Liver (tissue), 9 donors: ENCODE results near the gene LHCGR. TPM values are rescaled to one million over a fixed set of nuclear protein-coding genes. Genes with fewer than 3 reads are reported as not detected.

ENCODE experiments used
- DNase-seq: peaks from one replicate; pipeline ENCODE4 v3.0.0-alpha.2; 2017; ENCODE audit warnings: low spot score
- H3K27ac ChIP-seq, 2 donors: one replicate each; pipeline ENCODE4 v1.7.0; 2013; ENCODE audit warnings: inconsistent platforms in 2 of 2, low read length in 2 of 2, control low read depth in 1 of 2, low read depth in 1 of 2, mild to moderate bottlenecking in 1 of 2
- H3K27me3 ChIP-seq, 4 donors: one replicate each; pipeline versions ENCODE4 v1.6.1 to v1.7.0; 2013; ENCODE audit warnings: low read length in 3 of 4, inconsistent platforms in 1 of 4, mild to moderate bottlenecking in 1 of 4, moderate library complexity in 1 of 4; ENCODE audit not compliant: control insufficient read depth in 4 of 4, insufficient read depth in 4 of 4
- H3K36me3 ChIP-seq, 4 donors: one replicate each; pipeline versions ENCODE4 v1.6.1 to v1.7.0; 2013; ENCODE audit warnings: low read length in 3 of 4, mild to moderate bottlenecking in 3 of 4, low read depth in 1 of 4, moderate library complexity in 1 of 4; ENCODE audit not compliant: control insufficient read depth in 4 of 4, insufficient read depth in 3 of 4
- H3K4me1 ChIP-seq, 4 donors: one replicate each; pipeline versions ENCODE4 v1.6.1 to v1.7.0; 2013; ENCODE audit warnings: low read length in 3 of 4, mild to moderate bottlenecking in 3 of 4, moderate library complexity in 1 of 4; ENCODE audit not compliant: control insufficient read depth in 4 of 4, insufficient read depth in 4 of 4
- H3K4me3 ChIP-seq, 3 donors: one replicate each; pipeline versions ENCODE4 v1.6.1 to v1.7.0; 2013; ENCODE audit warnings: low read length in 3 of 3, control low read depth in 1 of 3, low read depth in 1 of 3, mild to moderate bottlenecking in 1 of 3
- H3K9ac ChIP-seq, 2 donors: one replicate each; pipeline ENCODE4 v1.7.0; 2013; ENCODE audit warnings: low read length in 2 of 2, mild to moderate bottlenecking in 2 of 2, moderate library complexity in 2 of 2, control low read depth in 1 of 2, low read depth in 1 of 2
- H3K9me3 ChIP-seq, 4 donors: one replicate each; pipeline versions ENCODE4 v1.6.1 to v1.7.0; 2013; ENCODE audit warnings: low read length in 3 of 4; ENCODE audit not compliant: control insufficient read depth in 4 of 4
- EGR1 ChIP-seq, 2 donors: IDR thresholded peaks; 2 replicates each; pipeline ENCODE4 v1.6.1; 2016 to 2018; ENCODE audit warnings: antibody characterized with exemption in 2 of 2, low read depth in 2 of 2
- FOXA1 ChIP-seq: IDR thresholded peaks from 2 replicates; pipeline ENCODE4 v1.6.1; 2016; ENCODE audit warnings: antibody characterized with exemption
- FOXA2 ChIP-seq: IDR thresholded peaks from 2 replicates; pipeline ENCODE4 v1.6.1; 2016; ENCODE audit warnings: antibody characterized with exemption
- GABPA ChIP-seq, 2 donors: IDR thresholded peaks in 1 of 2; conservative IDR thresholded peaks in 1 of 2; 2 replicates each; pipeline ENCODE4 v1.6.1; 2016; ENCODE audit warnings: antibody characterized with exemption in 2 of 2, mild to moderate bottlenecking in 1 of 2, moderate library complexity in 1 of 2
- HNF4A ChIP-seq, 2 donors: conservative IDR thresholded peaks; 2 replicates each; pipeline ENCODE4 v1.6.1; 2016; ENCODE audit warnings: antibody characterized with exemption in 2 of 2, mild to moderate bottlenecking in 2 of 2
- HNF4G ChIP-seq: IDR thresholded peaks from 2 replicates; pipeline ENCODE4 v1.6.1; 2016; ENCODE audit warnings: antibody characterized with exemption
- JUND ChIP-seq, 2 donors: IDR thresholded peaks; 2 replicates each; pipeline ENCODE4 v1.6.1; 2016; ENCODE audit warnings: antibody characterized with exemption in 2 of 2
- MAX ChIP-seq: IDR thresholded peaks from 2 replicates; pipeline ENCODE4 v1.6.1; 2016; ENCODE audit warnings: antibody characterized with exemption
- NR2F2 ChIP-seq: IDR thresholded peaks from 2 replicates; pipeline ENCODE4 v1.6.1; 2016; ENCODE audit warnings: antibody characterized with exemption
- RAD21 ChIP-seq, 2 donors: IDR thresholded peaks; 2 replicates each; pipeline ENCODE4 v1.6.1; 2016; ENCODE audit warnings: antibody characterized with exemption in 2 of 2, mild to moderate bottlenecking in 2 of 2
- REST ChIP-seq: IDR thresholded peaks from 2 replicates; pipeline ENCODE4 v1.6.1; 2016; ENCODE audit warnings: antibody characterized with exemption, mild to moderate bottlenecking
- RXRA ChIP-seq, 2 donors: IDR thresholded peaks; 2 replicates each; pipeline ENCODE4 v1.6.1; 2017 to 2018; ENCODE audit warnings: antibody characterized with exemption in 2 of 2, mild to moderate bottlenecking in 1 of 2
- SP1 ChIP-seq: IDR thresholded peaks from 2 replicates; pipeline ENCODE4 v1.6.1; 2018; ENCODE audit warnings: antibody characterized with exemption, mild to moderate bottlenecking
- TAF1 ChIP-seq: conservative IDR thresholded peaks from 2 replicates; pipeline ENCODE4 v1.6.1; 2016; ENCODE audit warnings: antibody characterized with exemption, mild to moderate bottlenecking
- YY1 ChIP-seq: IDR thresholded peaks from 2 replicates; pipeline ENCODE4 v1.6.1; 2016; ENCODE audit warnings: antibody characterized with exemption, mild to moderate bottlenecking
- ZBTB33 ChIP-seq: IDR thresholded peaks from 2 replicates; pipeline ENCODE4 v1.6.1; 2016; ENCODE audit warnings: antibody characterized with exemption
- WGBS: extraction: QIAGEN DNeasy Blood & Tissue Kit; methylation state at CpG from one replicate; pipeline ENCODE4 v1.1.7; 2013; 5-methylcytosine and 5-hydroxymethylcytosine counted together
- polyA plus RNA-seq, 2 donors: library from polyadenylated mRNA; stranded (reverse) in 1 of 2; unstranded in 1 of 2; fragments of 200-250 nt in 1 of 2; fragments of >200 nt in 1 of 2; fragmentation: Nextera tagmentation in 1 of 2; extraction: Ambion mirVana in 1 of 2; gene quantifications; one replicate each; pipeline versions ENCODE4 v1.2.1 to v1.2.3, GENCODE V29; 2013 to 2015
- total RNA-seq, 2 donors: library from RNA; depleted of rRNA; stranded (reverse); fragments of >200 nt; gene quantifications; one replicate each; pipeline ENCODE4 v1.2.3, GENCODE V29; 2014
- donor health status: healthy.
- donor health status: healthy.
- donor health status: healthy.
- donor health status: healthy.
- donor health status: healthy.

The LHCGR gene
- total and polyA plus RNA-seq, 4 donors: not detected

- no peak for TF ChIP-seq ZBTB33
- no peak for TF ChIP-seq GABPA (IDR thresholded peaks at IDR 0.05 in 1 of 2, conservative IDR thresholded peaks at IDR 0.05 in 1 of 2)
- TF ChIP-seq SP1: no peak
- TF ChIP-seq RAD21 (IDR thresholded peaks at IDR 0.05): no peak
- no peak for TF ChIP-seq HNF4G
- TF ChIP-seq JUND (IDR thresholded peaks at IDR 0.05): no peak
- TF ChIP-seq YY1: no peak
- TF ChIP-seq HNF4A (conservative IDR thresholded peaks at IDR 0.05): no peak
- TF ChIP-seq FOXA1: no peak
These were observed 80.6 kb downstream of the LHCGR start (continued) for GRCh38 chr2:48674933-48675332.

- Histone ChIP-seq H3K4me1 (no peaks in the 10 kb centered on the region), H3K36me3 (no peaks in the 10 kb centered on the region), H3K27ac (no peak overlapping the region), H3K9me3 (no peaks in the 10 kb centered on the region), H3K9ac (no peak overlapping the region), H3K4me3 (no peak overlapping the region), H3K27me3 (no peaks in the 10 kb centered on the region)
- TF ChIP-seq HNF4G (no peak), REST (no peak), NR2F2 (no peak), RXRA (IDR thresholded peaks at IDR 0.05) (no peak), MAX (no peak), EGR1 (IDR thresholded peaks at IDR 0.05; ENCODE audit: low read depth in 2 of 2) (no peak), FOXA2 (no peak)
- no peak for DNase-seq
- WGBS: 83% methylated on average over 4 of the region's 4 CpGs
These were observed 81.9 kb downstream of the LHCGR start for GRCh38 chr2:48673581-48673980.

GRCh38 chr2:48668992-48669391, 86.5 kb downstream of the LHCGR start:
- 56% methylated on average over 1 of the region's 1 CpG for WGBS
- no peaks in the 10 kb centered on the region for H3K4me1 ChIP-seq
- H3K27ac ChIP-seq: no peak overlapping the region
- TF ChIP-seq TAF1 (no peak), HNF4G (no peak), JUND (IDR thresholded peaks at IDR 0.05) (no peak), YY1 (no peak), MAX (no peak), NR2F2 (no peak), RXRA (IDR thresholded peaks at IDR 0.05) (no peak), GABPA (IDR thresholded peaks at IDR 0.05 in 1 of 2, conservative IDR thresholded peaks at IDR 0.05 in 1 of 2) (no peak), FOXA1 (no peak), EGR1 (IDR thresholded peaks at IDR 0.05; ENCODE audit: low read depth in 2 of 2) (no peak), ZBTB33 (no peak), RAD21 (IDR thresholded peaks at IDR 0.05) (no peak), SP1 (no peak), REST (no peak)

More at GRCh38 chr2:48668992-48669391, 86.5 kb downstream of the LHCGR start:
- DNase-seq: no peak
- Histone ChIP-seq H3K9me3 (no peaks in the 10 kb centered on the region), H3K27me3 (no peaks in the 10 kb centered on the region), H3K36me3 (no peaks in the 10 kb centered on the region), H3K9ac (no peak overlapping the region), H3K4me3 (no peak overlapping the region)
